GM12878 (cell line): ENCODE data around the gene ANO3.

Source experiments
- CTCF ChIP-seq, 3 experiments: IDR thresholded peaks in 2 of 3; conservative IDR thresholded peaks in 1 of 3; 2 replicates each; pipeline ENCODE4 v1.5.1; 2011; ENCODE audit warnings: low read depth in 3 of 3, low read length in 3 of 3, mild to moderate bottlenecking in 3 of 3, control low read depth in 2 of 3, moderate library complexity in 2 of 3, inconsistent platforms in 1 of 3, mixed read lengths in 1 of 3; ENCODE audit not compliant: control insufficient read depth in 2 of 3, insufficient read depth in 1 of 3; ENCODE audit errors: extremely low read depth in 1 of 3
- EP300 ChIP-seq, 2 experiments: fragments of 150-350 bp in 1 of 2; IDR thresholded peaks; 2 replicates each; pipeline ENCODE4 v1.6.1; 2011 to 2012; ENCODE audit warnings: low read depth in 2 of 2, low read length in 2 of 2, borderline replicate concordance in 1 of 2, improper control_type of control experiment in 1 of 2, inconsistent platforms in 1 of 2; ENCODE audit not compliant: control insufficient read depth in 1 of 2
- POLR2A ChIP-seq: IDR thresholded peaks from 2 replicates; pipeline ENCODE4 v1.6.1; 2011; ENCODE audit warnings: low read depth, mild to moderate bottlenecking, low read length
- TARDBP ChIP-seq: IDR thresholded peaks from 2 replicates; pipeline ENCODE4 v1.6.1; 2016; ENCODE audit warnings: borderline replicate concordance
- YY1 ChIP-seq: IDR thresholded peaks from 2 replicates; pipeline ENCODE4 v1.6.1; 2011; ENCODE audit warnings: low read depth, mild to moderate bottlenecking, low read length

DNA sequence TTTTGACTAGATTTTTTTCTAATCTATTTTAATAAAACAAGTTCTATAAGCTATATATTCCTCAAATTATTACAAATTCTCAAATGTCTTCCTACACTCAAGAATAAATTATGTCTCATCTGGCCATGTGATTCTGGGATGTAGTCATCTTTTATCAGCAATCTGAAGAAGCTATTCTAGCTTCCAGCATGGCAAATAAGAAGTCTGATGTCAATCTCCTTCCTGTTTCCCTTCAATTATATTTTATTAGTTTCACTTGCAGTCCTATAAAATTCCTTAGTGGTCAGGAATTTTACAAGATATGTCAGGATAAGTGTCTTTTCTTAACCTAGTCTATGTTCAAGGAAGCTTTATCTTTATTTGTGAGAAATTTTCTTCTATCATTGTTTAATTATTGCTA, 10.4 kb upstream of the ANO3 start:
- TF ChIP-seq POLR2A (no peak), TARDBP (no peak), EP300 (IDR thresholded peaks at IDR 0.05; ENCODE audit: borderline replicate concordance in 1 of 2, control insufficient read depth in 1 of 2, low read depth in 2 of 2, low read length in 2 of 2) (no peak), YY1 (no peak), CTCF (IDR thresholded peaks at IDR 0.05 in 2 of 3, conservative IDR thresholded peaks at IDR 0.05 in 1 of 3; ENCODE audit: control insufficient read depth in 2 of 3, extremely low read depth in 1 of 3, insufficient read depth in 1 of 3, low read depth in 3 of 3, low read length in 3 of 3) (no peak)
